ENCODE results near the gene FGD5. TPM values are rescaled to one million over a fixed set of nuclear protein-coding genes. Genes with fewer than 3 reads are reported as not detected.

Gene FGD5
- total and polyA plus RNA-seq, 11 donors = 6.4 to 22.5 (median 14.9) TPM

GRCh38 chr3:14849638-14850230, 31.0 kb downstream of the FGD5 start:
- peak in 3 of 4 donors; percentile 8 to 48 (median 23) for ATAC-seq

GRCh38 chr3:14852058-14852594, 33.4 kb downstream of the FGD5 start:
- peaks cover 0 to 16% (median 0%) of the 10 kb centered on the region in 9 donors for H3K27me3 ChIP-seq
- peak overlapping the region in 6 of 12 donors; percentile 2 to 76 (median 58) for H3K27ac ChIP-seq
- H3K4me1 ChIP-seq = peaks cover 0 to 63% (median 35%) of the 10 kb centered on the region in 12 donors
- DNase-seq = peak in 2 of 5 donors; percentile 21 to 38
- WGBS, 4 donors = 76 to 92% (median 84%) methylated on average over 5 of the region's 5 CpGs
- H3K9me3 ChIP-seq = peaks cover 0 to 5% (median 0%) of the 10 kb centered on the region in 12 donors
- intact Hi-C loops (cut with DNase I) = no loop called here
- ATAC-seq = no peak
- no peak for TF ChIP-seq CTCF (IDR thresholded peaks at IDR 0.05)
- no peak for TF ChIP-seq POLR2A (IDR thresholded peaks at IDR 0.05)
- H3K36me3 ChIP-seq = no peaks in the 10 kb centered on the region
- no peak overlapping the region for H3K4me3 ChIP-seq

More at GRCh38 chr3:14849638-14850230, 31.0 kb downstream of the FGD5 start:
- WGBS, 4 donors = 40 to 42% (median 42%) methylated on average over 4 to 5 of the region's 5 CpGs
- intact Hi-C loops (cut with DNase I) = loop anchor here in 5 of 10 donors (5.0 to 10.0 kb wide), 4 partner anchors 37 to 55 kb away; no protein-coding TSS in a partner anchor
- Histone ChIP-seq H3K9me3 (no peaks in the 10 kb centered on the region), H3K27me3 (peaks cover 0 to 19% (median 0%) of the 10 kb centered on the region in 9 donors), H3K27ac (peak overlapping the region in 8 of 12 donors; percentile 12 to 88 (median 58)), H3K4me3 (no peak overlapping the region), H3K4me1 (peaks cover 3 to 80% (median 45%) of the 10 kb centered on the region in 12 donors), H3K36me3 (no peaks in the 10 kb centered on the region)
- no peak for TF ChIP-seq CTCF (IDR thresholded peaks at IDR 0.05)
- TF ChIP-seq POLR2A (IDR thresholded peaks at IDR 0.05) = no peak
- DNase-seq = peak in 2 of 5 donors; percentile 41

GRCh38 chr3:14852717-14853116, 34.0 kb downstream of the FGD5 start:
- peak in 2 of 4 donors; percentile 22 to 31 for ATAC-seq
- Histone ChIP-seq H3K27ac (peak overlapping the region in 10 of 12 donors; percentile 2 to 76 (median 44)), H3K9me3 (peaks cover 0 to 5% (median 0%) of the 10 kb centered on the region in 12 donors), H3K4me1 (peaks cover 0 to 57% (median 29%) of the 10 kb centered on the region in 12 donors), H3K36me3 (no peaks in the 10 kb centered on the region), H3K27me3 (peaks cover 0 to 12% (median 0%) of the 10 kb centered on the region in 9 donors), H3K4me3 (no peak overlapping the region)
- WGBS, 4 donors = 43 to 60% (median 57%) methylated on average over 9 to 10 of the region's 10 CpGs
- peak in 1 of 5 donors; percentile 42 for DNase-seq
- intact Hi-C loops (cut with DNase I) = no loop called here
- TF ChIP-seq POLR2A (IDR thresholded peaks at IDR 0.05) (no peak), CTCF (IDR thresholded peaks at IDR 0.05) (no peak)

- intact Hi-C loops (cut with DNase I) = no loop called here
- Histone ChIP-seq H3K4me3 (no peak overlapping the region), H3K36me3 (no peaks in the 10 kb centered on the region), H3K4me1 (peaks cover 0 to 50% (median 23%) of the 10 kb centered on the region in 12 donors), H3K9me3 (peaks cover 0 to 5% (median 0%) of the 10 kb centered on the region in 12 donors), H3K27me3 (peaks cover 0 to 7% (median 0%) of the 10 kb centered on the region in 9 donors), H3K27ac (peak overlapping the region in 9 of 12 donors; percentile 29 to 76 (median 51))
- 44 to 47% (median 46%) methylated on average over 15 of the region's 15 CpGs for WGBS, 4 donors
- peak; percentile 34 to 64 (median 54) for ATAC-seq
- peak in 1 of 5 donors; percentile 23 for DNase-seq
- TF ChIP-seq POLR2A (IDR thresholded peaks at IDR 0.05) (no peak), CTCF (IDR thresholded peaks at IDR 0.05) (no peak)
These were observed 34.6 kb downstream of the FGD5 start for GRCh38 chr3:14853271-14853951.

Measured in heart left ventricle (tissue), 16 donors.